ENCODE measurements around the gene PIAS1.
"Not testable (repeated sequence)": the region's sequence is repeated elsewhere in the genome, so short reads cannot be mapped to it uniquely, and the experiment has no call there.

The PIAS1 gene

GRCh38 chr15:68130851-68131250 lies 76.7 kb downstream of the PIAS1 start:
- DNase-seq, result no peak

- no peak for DNase-seq
Measured at GRCh38 chr15:68137096-68137495, 83.0 kb downstream of the PIAS1 start.

- no peak for DNase-seq
Measured at GRCh38 chr15:68143129-68143528, 89.0 kb downstream of the PIAS1 start.

GRCh38 chr15:68143785-68144184 lies 89.7 kb downstream of the PIAS1 start:
- DNase-seq, result no peak

- no peak for DNase-seq
Measured at GRCh38 chr15:68145706-68146105, 91.6 kb downstream of the PIAS1 start.

GRCh38 chr15:68148039-68148438 lies 93.9 kb downstream of the PIAS1 start:
- DNase-seq, result no peak

GRCh38 chr15:68149059-68149458 lies 94.9 kb downstream of the PIAS1 start:
- DNase-seq, result no peak

GRCh38 chr15:68150187-68150586 lies 96.1 kb downstream of the PIAS1 start:
- no peak for DNase-seq

- no peak for DNase-seq
Measured at GRCh38 chr15:68151277-68151676, 97.2 kb downstream of the PIAS1 start.

GRCh38 chr15:68152342-68152741 lies 98.2 kb downstream of the PIAS1 start:
- DNase-seq, result no peak

GRCh38 chr15:68154923-68155559 lies 100.9 kb downstream of the PIAS1 start:
- DNase-seq, result peak; percentile 35

GRCh38 chr15:68157074-68157473 lies 103.0 kb downstream of the PIAS1 start:
- DNase-seq, result no peak

GRCh38 chr15:68158046-68158628 lies 104.0 kb downstream of the PIAS1 start:
- DNase-seq, result no peak

- no peak for DNase-seq
Measured at GRCh38 chr15:68163191-68163590, 109.1 kb downstream of the PIAS1 start.

- DNase-seq, result no peak
Measured at GRCh38 chr15:68166847-68167246, 112.7 kb downstream of the PIAS1 start.

GRCh38 chr15:68172037-68172436 lies 117.9 kb downstream of the PIAS1 start:
- DNase-seq, result not testable (repeated sequence)

- DNase-seq, result no peak
Measured at GRCh38 chr15:68173119-68173518, 119.0 kb downstream of the PIAS1 start.

GRCh38 chr15:68175526-68175925 lies 121.4 kb downstream of the PIAS1 start:
- DNase-seq, result no peak

GRCh38 chr15:68176601-68177000 lies 122.5 kb downstream of the PIAS1 start:
- DNase-seq, result no peak

- no peak for DNase-seq
Measured at GRCh38 chr15:68177742-68178141, 123.6 kb downstream of the PIAS1 start.

- DNase-seq, result no peak
Measured at GRCh38 chr15:68183616-68184315, 129.7 kb downstream of the PIAS1 start.

- no peak for DNase-seq
Measured at GRCh38 chr15:68184616-68185480, 130.7 kb downstream of the PIAS1 start.

- no peak for DNase-seq
Measured at GRCh38 chr15:68186671-68187397, 132.7 kb downstream of the PIAS1 start.

All from NCI-H345 (cell line).